Measurements from ENCODE around the gene PLEK2. TPM values are rescaled to one million over a fixed set of nuclear protein-coding genes. Genes with fewer than 3 reads are reported as not detected.
"Not testable (repeated sequence)": the region's sequence is repeated elsewhere in the genome, so short reads cannot be mapped to it uniquely, and the experiment has no call there.

PLEK2 gene
- polyA plus RNA-seq, 1 donor from 2014 or later = not detected

- Histone ChIP-seq H3K9me3 (ENCODE audit: low read length) (no peaks in the 10 kb centered on the region), H3K27ac (ENCODE audit: low read length) (no peak overlapping the region), H3K9me2 (ENCODE audit: insufficient read depth, low read length) (no peaks in the 10 kb centered on the region), H4K20me1 (ENCODE audit: insufficient read depth) (no peaks in the 10 kb centered on the region), H3F3A (ENCODE audit: insufficient read depth, low read length, poor library complexity, severe bottlenecking) (no peaks in the 10 kb centered on the region), H3K4me3 (ENCODE audit: low read length) (no peak overlapping the region), H2AFZ (ENCODE audit: low read depth, low read length) (no peak overlapping the region), H3K9ac (ENCODE audit: low read length) (no peak overlapping the region), H3K79me2 (replicated peaks; ENCODE audit: insufficient read depth, low read length) (no peaks in the 10 kb centered on the region), H3K27me3 (ENCODE audit: insufficient read depth, low read depth, low read length) (peaks cover 9% of the 10 kb centered on the region), H3K36me3 (ENCODE audit: insufficient read depth, low read length) (no peaks in the 10 kb centered on the region), H3K4me2 (ENCODE audit: low read length) (no peak overlapping the region)
- no peak for TF ChIP-seq MXI1 (conservative IDR thresholded peaks at IDR 0.05; ENCODE audit: poor library complexity, severe bottlenecking)
Observed at GRCh38 chr14:67416810-67417209, 4.8 kb upstream of the PLEK2 start.

- H4K20me1 ChIP-seq (ENCODE audit: insufficient read depth) = no peaks in the 10 kb centered on the region
- H2AFZ ChIP-seq (ENCODE audit: low read depth, low read length) = no peak overlapping the region
- H3K27ac ChIP-seq (ENCODE audit: low read length) = no peak overlapping the region
- no peak overlapping the region for H3K4me2 ChIP-seq (ENCODE audit: low read length)
- H3K4me3 ChIP-seq (ENCODE audit: low read length) = no peak overlapping the region
- H3K27me3 ChIP-seq (ENCODE audit: insufficient read depth, low read depth, low read length) = peaks cover 16% of the 10 kb centered on the region
- no peaks in the 10 kb centered on the region for H3K9me2 ChIP-seq (ENCODE audit: insufficient read depth, low read length)
- TF ChIP-seq REST (IDR thresholded peaks at IDR 0.05; ENCODE audit: borderline replicate concordance) (no peak), TAF1 (IDR thresholded peaks at IDR 0.05; ENCODE audit: low read depth) (no peak), MXI1 (conservative IDR thresholded peaks at IDR 0.05; ENCODE audit: poor library complexity, severe bottlenecking) (no peak), SMC3 (conservative IDR thresholded peaks at IDR 0.05; ENCODE audit: poor library complexity) (no peak), EZH2 (IDR thresholded peaks at IDR 0.05; ENCODE audit: borderline replicate concordance, insufficient read depth, low read length, poor library complexity, severe bottlenecking) (no peak), EP300 (conservative IDR thresholded peaks at IDR 0.05; ENCODE audit: poor library complexity, severe bottlenecking) (no peak), CTCF (IDR thresholded peaks at IDR 0.05; ENCODE audit: poor library complexity, severe bottlenecking) (no peak), RAD21 (conservative IDR thresholded peaks at IDR 0.05) (no peak), POLR2AphosphoS5 (IDR thresholded peaks at IDR 0.05) (no peak)
- H3K79me2 ChIP-seq (replicated peaks; ENCODE audit: insufficient read depth, low read length) = no peaks in the 10 kb centered on the region
- no peaks in the 10 kb centered on the region for H3F3A ChIP-seq (ENCODE audit: insufficient read depth, low read length, poor library complexity, severe bottlenecking)
- H3K9me3 ChIP-seq (ENCODE audit: low read length) = no peaks in the 10 kb centered on the region
- H3K9ac ChIP-seq (ENCODE audit: low read length) = no peak overlapping the region
- no peaks in the 10 kb centered on the region for H3K36me3 ChIP-seq (ENCODE audit: insufficient read depth, low read length)
Observed at GRCh38 chr14:67416085-67416484, 4.1 kb upstream of the PLEK2 start.

GRCh38 chr14:67415610-67416009 is 3.6 kb upstream of the PLEK2 start:
- not testable (repeated sequence) for H2AFZ ChIP-seq (ENCODE audit: low read depth, low read length); H3F3A ChIP-seq (ENCODE audit: insufficient read depth, low read length, poor library complexity, severe bottlenecking); H4K20me1 ChIP-seq (ENCODE audit: insufficient read depth); H3K9me3 ChIP-seq (ENCODE audit: low read length); H3K79me2 ChIP-seq (replicated peaks; ENCODE audit: insufficient read depth, low read length); H3K4me3 ChIP-seq (ENCODE audit: low read length); H3K27ac ChIP-seq (ENCODE audit: low read length); H3K9ac ChIP-seq (ENCODE audit: low read length); H3K36me3 ChIP-seq (ENCODE audit: insufficient read depth, low read length); H3K4me2 ChIP-seq (ENCODE audit: low read length); H3K9me2 ChIP-seq (ENCODE audit: insufficient read depth, low read length)
- H3K27me3 ChIP-seq (ENCODE audit: insufficient read depth, low read depth, low read length) = peaks cover 17% of the 10 kb centered on the region
